Astrocyte of the cerebellum (primary cell): ENCODE results near the gene TNIK.

Experiments used
- DNase-seq: peaks from one replicate; pipeline ENCODE4 v3.0.0-alpha.2; 2011; ENCODE audit warnings: low read depth
- H3K4me3 ChIP-seq: 2 replicates; pipeline ENCODE4 v1.5.1; 2011; ENCODE audit warnings: mild to moderate bottlenecking, low read depth, low read length, moderate library complexity
- CTCF ChIP-seq: IDR thresholded peaks from 2 replicates; pipeline ENCODE4 v1.5.1; 2012; ENCODE audit warnings: low read length, low read depth, moderate library complexity, mild to moderate bottlenecking; ENCODE audit errors: missing control alignments
- in situ Hi-C: cut with HindIII; loops from 2 replicates; pipeline ENCODE4 v1.10.0; 2017; ENCODE audit warnings: low sequenced_read_pairs

TNIK gene

GRCh38 chr3:171056528-171056927 is 403.7 kb downstream of the TNIK start:
- H3K4me3 ChIP-seq: no peak overlapping the region
- in situ Hi-C loops: no loop called here
- DNase-seq: no peak
- TF ChIP-seq CTCF: no peak

GRCh38 chr3:171055336-171056178 is 404.6 kb downstream of the TNIK start:
- no peak overlapping the region for H3K4me3 ChIP-seq
- DNase-seq: peak; percentile 28
- in situ Hi-C loops: no loop called here
- no peak for TF ChIP-seq CTCF

- no peak for TF ChIP-seq CTCF
- no peak for DNase-seq
- no peak overlapping the region for H3K4me3 ChIP-seq
- in situ Hi-C loops: no loop called here
Observed at GRCh38 chr3:171054921-171055320, 405.3 kb downstream of the TNIK start.

- no peak for TF ChIP-seq CTCF
- in situ Hi-C loops: no loop called here
- H3K4me3 ChIP-seq: no peak overlapping the region
- no peak for DNase-seq
Observed at GRCh38 chr3:171054231-171054630, 406.0 kb downstream of the TNIK start.

GRCh38 chr3:171049861-171050444 is 410.3 kb downstream of the TNIK start:
- in situ Hi-C loops: no loop called here
- peak; percentile 29 for DNase-seq
- TF ChIP-seq CTCF: peak; percentile 69
- no peak overlapping the region for H3K4me3 ChIP-seq

GRCh38 chr3:171046760-171047159 is 413.4 kb downstream of the TNIK start:
- no peak for TF ChIP-seq CTCF
- in situ Hi-C loops: no loop called here

More at GRCh38 chr3:171046760-171047159, 413.4 kb downstream of the TNIK start:
- H3K4me3 ChIP-seq: no peak overlapping the region
- no peak for DNase-seq
